Measurements from ENCODE around the gene PPM1B. TPM values are rescaled to one million over a fixed set of nuclear protein-coding genes. Genes with fewer than 3 reads are reported as not detected.

PPM1B gene
- total and polyA plus RNA-seq, 9 of the 15 experiments (the other 6 are each of a cell fraction or from before 2014, with no cell fraction given), result 8.9 to 44.0 (median 28.6) TPM

GRCh38 chr2:44167908-44168680 is 581 bp upstream of the PPM1B start (continued):
- TF ChIP-seq CUX1 (CRISPR knock-in tag; IDR thresholded peaks at IDR 0.05) (no peak), ZNF766 (CRISPR knock-in tag; conservative IDR thresholded peaks at IDR 0.05) (no peak), DLX4 (CRISPR knock-in tag; IDR thresholded peaks at IDR 0.05) (no peak), THRAP3 (IDR thresholded peaks at IDR 0.05; ENCODE audit: borderline replicate concordance) (no peak), E2F3 (CRISPR knock-in tag; IDR thresholded peaks at IDR 0.05) (no peak), MAFK (IDR thresholded peaks at IDR 0.05; ENCODE audit: low read length) (no peak), CBX5 (IDR thresholded peaks at IDR 0.05; ENCODE audit: borderline replicate concordance, low read depth) (no peak), IRF9 (tag; IDR thresholded peaks at IDR 0.05) (no peak), ZFP30 (CRISPR knock-in tag; IDR thresholded peaks at IDR 0.05; ENCODE audit: borderline replicate concordance) (no peak), NR3C1 (CRISPR knock-in tag; IDR thresholded peaks at IDR 0.05) (no peak), ZNF408 (CRISPR knock-in tag; IDR thresholded peaks at IDR 0.05; ENCODE audit: low read depth) (no peak), SIN3B (IDR thresholded peaks at IDR 0.05; ENCODE audit: low read depth) (no peak; the same call in 1 of the 2 replicates), SREBF2 (CRISPR knock-in tag; IDR thresholded peaks at IDR 0.05) (no peak), KLF1 (tag; IDR thresholded peaks at IDR 0.05) (peak; percentile 73; the same call in 1 of the 2 replicates), HNRNPLL (IDR thresholded peaks at IDR 0.05; ENCODE audit: low read depth, low read length, poor library complexity, severe bottlenecking) (peak; percentile 65), ZNF512 (tag; IDR thresholded peaks at IDR 0.05) (no peak), ZHX1 (conservative IDR thresholded peaks at IDR 0.05; ENCODE audit: low read length) (0 out of 2 replicates have a peak, but pooled peaks have one; percentile 58)

All from K562 (cell line).